NCI-H2227 (cell line): ENCODE data around the gene FGF21.
"Not testable (repeated sequence)": the region's sequence is repeated elsewhere in the genome, so short reads cannot be mapped to it uniquely, and the experiment has no call there.

Experiments
- DNase-seq: peaks from one replicate; lab custom pipeline; 2025; ENCODE audit not compliant: unreplicated experiment; lab: John Stamatoyannopoulos, UW

FGF21 gene

DNA sequence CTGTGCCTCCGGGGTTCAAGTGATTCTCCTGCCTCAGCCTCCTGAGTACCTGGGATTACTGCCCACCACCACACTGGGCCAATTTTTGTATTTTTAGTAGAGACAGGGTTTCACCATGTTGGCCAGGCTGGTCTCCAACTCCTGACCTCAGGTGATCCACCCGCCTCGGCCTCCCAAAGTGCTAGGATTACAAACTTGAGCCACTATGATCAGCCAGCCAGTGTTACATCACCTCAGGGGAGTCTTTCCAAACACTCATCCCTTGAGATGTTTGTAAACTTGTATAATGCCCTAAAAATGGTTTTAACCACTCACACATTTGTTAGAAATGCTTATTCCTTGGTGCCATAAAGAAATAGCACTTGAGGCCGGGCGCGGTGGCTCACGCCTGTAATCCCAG lies 31.1 kb downstream of the FGF21 start:
- not testable (repeated sequence) for DNase-seq

DNA sequence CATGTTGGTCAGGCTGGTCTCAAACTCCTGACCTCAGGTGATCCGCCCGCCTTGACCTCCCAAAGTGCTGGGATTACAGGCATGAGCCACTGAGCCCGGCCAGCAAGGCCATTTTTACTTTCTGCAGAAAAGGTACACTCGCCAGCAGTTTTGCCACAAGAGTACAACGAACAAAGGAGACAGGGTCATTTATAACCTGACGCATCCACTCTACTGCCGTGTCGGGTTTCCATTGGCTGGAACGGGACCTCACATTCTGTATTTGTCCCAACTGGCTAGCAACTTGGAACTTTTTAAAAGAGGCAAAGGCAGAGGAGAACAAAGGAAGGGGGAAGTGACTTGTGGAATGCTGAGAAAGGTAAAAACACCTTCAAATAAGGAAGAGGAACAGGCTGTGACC lies 32.0 kb downstream of the FGF21 start:
- DNase-seq, result not testable (repeated sequence)

DNA sequence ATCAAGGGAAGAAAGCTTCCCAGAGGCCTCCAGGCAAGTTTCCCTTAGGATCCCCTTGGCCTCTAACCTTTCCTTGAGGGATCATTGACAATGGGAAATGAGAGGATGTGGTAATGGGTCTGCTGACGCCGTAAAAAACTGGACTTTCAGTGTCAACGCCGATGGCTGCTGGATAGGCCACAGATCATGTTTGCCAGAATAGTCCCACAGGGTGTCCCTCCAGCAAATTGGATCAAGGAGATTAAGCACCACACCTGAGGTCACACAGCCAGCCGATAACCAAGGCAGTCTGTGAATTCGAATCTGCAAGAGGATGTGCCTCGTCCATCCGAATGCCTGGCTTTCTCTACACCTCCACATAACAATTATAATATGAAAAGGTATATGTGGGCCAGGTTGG lies 37.9 kb downstream of the FGF21 start:
- no peak for DNase-seq

DNA sequence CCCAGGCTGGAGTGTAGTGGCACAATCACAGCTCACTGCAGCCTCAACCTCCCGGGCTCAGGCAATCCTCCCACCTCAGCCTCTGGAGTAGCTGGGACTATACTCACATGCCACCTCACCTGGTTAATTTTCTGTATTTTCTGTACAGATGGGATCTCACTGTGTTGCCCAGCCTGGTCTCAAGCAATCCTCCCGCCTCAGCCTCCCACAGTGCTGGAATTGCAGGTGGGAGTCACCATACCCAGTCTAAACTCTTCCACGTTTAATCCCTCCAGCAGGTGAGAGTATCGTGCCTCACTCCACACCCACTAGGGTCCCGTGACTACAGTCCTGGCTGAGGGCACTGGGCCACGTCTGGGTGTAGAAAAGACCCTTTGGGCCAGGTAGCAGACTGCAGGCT lies 39.0 kb downstream of the FGF21 start:
- no peak for DNase-seq

DNA sequence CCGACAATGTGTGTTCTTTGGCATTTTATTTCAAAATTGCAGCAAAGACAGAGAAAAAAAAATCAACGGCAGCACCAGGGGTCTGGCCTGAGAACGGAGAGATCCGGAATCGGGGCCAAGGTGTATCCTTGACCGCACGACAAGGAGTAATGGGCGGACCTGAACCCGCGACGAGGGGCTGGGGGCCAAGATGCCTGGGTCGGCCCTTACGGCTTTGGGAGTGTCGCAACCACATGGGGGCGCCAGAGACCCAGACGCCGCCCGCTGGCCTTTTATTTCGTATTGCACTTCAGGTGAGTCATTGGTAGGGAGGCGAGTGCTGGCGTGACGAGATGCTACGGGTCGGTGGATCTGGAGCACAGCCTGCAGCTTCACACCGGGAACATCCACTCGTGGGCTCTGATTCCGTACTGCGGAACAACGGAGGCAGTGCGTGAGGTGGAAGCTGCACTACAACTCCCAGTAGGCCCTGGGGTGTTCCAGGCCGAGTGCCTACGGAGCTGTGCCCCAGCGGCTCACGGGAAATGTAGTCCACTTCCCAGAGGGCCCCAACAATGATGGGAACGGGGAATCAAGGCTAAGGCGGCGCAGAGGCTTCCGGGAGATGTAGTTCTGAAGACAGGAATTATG lies 39.8 kb downstream of the FGF21 start:
- DNase-seq, result peak; percentile 93

DNA sequence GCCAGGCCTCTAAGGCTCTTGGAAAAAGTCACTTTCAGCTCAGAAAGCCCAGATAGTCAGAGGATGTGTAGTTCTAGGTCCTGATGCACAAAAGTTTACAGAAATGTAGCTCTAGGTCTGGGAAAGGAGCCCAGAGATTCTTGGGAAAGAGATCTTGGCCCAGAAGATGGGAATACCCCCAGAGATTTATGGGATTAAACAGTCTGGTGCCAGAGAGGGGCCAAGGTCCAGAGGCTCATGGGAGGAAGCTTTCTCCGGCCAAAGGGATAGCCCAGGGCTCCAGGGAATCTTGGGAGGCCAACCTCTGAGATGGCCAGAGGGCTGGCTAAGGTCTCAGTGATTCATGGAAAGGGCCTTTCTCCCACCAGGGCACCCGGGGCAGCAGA lies 40.4 kb downstream of the FGF21 start:
- DNase-seq, result no peak

DNA sequence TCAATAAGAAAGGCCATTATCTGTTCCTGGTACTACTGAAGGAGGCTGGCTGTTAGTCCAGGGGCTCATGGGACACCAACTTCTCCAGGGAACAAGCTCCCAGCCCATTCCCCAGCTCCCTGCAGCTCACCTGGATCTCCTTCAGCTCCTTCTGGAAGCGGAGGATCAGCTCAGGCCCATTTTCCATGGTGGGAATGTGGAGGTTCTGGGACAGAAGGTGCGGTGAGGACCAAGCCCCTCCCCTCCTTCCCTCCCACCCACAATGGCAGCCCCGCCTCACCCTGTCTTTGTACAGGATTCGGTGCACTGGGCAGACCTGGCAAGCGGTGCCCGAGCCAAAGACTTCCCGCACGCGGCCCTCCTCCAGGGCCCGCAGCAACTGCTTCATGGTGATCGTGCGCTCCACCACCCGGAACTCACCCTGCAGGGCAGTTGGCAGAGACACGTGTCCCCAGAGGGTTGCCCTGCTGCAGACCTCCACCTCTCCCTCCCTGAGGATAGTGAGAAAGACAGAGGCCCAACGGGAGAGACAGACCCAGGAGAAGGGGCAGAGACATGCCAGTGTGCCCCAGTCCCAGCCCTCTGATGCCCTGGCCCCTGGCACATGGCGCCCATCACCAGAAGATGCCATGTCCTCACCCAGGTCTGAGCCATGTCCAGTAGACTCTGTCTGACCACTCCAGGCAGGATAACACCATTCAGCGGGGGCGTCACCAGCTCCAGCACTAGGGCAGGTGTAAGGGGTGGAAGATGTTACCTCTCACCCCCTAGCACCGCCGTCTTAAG lies 41.2 kb downstream of the FGF21 start:
- DNase-seq, result no peak

DNA sequence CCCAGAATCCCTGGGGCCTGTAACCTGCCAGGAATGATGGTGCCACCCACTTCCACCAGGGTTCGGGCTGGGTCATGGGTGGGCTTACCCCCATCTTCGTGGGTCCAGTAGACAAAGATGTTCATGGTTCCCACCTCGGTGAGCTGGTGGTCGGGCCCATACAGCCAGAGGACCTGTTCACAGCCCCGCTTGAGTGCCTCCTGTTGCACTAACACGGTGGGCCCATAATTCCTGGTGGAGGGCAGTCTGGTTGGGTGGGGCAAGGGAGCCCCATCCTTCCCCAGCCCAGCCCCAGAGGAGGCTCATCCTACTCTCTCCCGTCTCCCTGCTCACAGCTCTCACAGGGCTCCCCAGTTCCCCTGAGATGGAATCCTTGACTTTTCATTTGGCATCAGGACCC lies 41.8 kb downstream of the FGF21 start:
- no peak for DNase-seq

DNA sequence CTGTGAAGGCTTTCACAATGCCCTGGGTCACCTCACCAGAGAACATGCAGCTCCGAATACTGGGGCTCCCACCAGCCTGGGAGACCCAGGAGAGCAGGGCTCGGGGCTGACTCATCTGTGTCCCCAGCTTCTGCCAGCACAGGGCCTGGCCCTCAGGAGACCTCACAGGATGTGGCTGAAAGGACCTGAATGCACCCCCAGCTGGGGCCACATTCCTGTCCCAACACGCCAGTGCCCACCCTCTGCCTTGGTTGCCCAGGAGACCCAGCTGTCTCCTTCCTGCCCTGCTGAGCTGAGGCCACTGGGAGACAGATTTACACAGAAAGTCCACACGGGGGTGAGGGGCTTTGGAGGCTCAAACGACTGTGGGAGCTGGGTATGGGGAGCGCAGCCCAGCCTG lies 43.6 kb downstream of the FGF21 start:
- DNase-seq, result no peak

DNA sequence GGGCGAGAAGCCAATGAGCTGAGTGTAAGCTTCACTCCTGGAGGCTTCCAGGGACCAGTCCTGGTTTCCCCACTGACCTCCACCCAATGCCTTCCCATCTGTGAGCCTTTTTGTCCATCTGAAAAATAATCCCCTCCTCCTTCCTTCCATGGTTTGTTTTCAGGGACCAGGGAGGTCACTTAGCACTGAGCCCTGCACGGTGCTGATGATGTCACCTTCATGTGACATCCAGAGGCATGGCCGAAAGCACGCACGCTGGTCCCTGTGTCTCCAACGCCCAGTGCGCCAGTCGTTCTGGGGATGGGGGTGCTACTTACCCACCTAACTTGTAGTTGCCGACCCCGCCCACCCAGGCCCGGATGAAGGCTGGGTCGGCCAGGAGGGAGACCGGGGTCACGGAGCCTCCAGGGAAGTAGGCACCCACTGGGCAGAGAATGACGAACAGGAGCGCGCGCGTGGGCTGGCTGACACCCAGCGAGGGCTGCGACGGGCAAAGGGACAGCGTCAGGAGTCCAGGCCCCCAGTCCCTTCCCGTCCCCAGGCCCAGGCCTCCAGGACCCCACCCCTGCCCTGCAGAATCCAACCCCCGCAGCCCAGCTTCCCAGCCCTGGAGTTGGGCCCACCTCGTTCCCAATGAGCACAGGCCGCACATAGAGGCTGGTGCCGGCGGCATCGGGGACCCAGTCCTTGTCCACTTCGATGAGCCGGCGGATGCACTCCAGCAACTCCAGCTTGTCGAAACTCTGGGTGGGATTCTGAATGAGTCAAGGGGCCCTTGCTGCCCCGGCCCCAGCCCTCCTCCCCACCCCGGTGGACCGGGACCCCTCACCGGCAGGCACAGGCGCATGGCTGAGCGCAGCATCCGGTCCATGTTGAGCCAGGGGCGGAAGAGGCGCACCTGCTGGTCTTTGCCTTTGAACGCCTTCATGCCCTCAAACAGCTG lies 44.3 kb downstream of the FGF21 start:
- no peak for DNase-seq

DNA sequence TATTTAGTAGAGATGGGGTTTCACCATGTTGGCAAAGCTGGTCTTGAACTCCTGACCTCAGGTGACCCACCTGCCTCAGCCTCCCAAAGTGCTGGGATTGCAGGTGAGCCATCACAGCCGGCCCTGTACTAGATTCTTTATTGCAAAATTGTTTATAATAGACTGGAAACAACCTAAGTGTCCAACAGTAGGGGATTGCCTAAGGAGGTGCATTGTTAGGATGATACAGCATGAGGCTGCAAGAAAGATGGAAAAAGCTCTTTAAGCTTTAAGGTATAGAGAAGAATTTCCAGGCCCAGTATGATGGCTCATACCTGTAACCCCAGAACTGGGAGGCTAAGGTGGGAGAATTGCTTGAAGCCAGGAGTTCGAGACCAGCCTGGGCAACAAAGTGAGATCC lies 47.3 kb downstream of the FGF21 start:
- no peak for DNase-seq

DNA sequence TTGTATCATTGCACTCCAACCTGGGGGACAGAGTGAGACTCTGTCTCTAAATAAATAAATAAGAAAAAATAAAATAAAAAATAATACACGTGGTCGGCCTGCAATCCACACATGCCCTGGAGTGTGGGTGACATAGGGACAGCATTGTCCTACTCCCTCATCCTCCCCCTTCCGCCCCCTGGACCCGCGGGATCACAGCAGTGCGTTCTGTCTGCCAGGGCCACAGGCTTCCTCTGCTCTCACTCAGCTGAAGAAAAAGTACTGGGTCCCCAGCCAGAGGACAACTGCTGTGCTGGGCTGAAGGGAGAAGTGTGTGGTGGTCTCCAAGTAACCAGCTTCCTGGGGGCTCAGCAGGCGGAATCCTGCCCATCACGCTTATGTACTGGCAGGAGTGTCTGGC lies 49.2 kb downstream of the FGF21 start:
- no peak for DNase-seq

DNA sequence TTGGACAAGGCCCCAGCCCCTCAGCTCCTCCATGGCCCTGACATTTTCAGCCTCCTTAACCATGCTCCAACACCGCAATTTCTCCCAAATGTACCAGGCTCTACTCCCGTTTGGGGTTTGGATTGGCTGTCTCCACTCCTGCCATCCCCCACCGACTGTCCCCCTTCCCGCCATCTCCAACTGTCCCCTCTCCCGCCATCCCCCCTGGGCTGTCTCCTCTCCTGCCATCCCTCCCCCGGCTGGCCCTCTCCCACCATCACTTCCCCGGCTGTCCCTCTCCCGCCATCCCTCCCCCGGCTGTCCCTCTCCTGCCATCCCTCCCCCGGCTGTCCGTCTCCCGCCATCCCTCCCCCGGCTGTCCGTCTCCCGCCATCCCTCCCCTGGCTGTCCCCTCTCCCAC lies 50.1 kb downstream of the FGF21 start:
- no peak for DNase-seq

DNA sequence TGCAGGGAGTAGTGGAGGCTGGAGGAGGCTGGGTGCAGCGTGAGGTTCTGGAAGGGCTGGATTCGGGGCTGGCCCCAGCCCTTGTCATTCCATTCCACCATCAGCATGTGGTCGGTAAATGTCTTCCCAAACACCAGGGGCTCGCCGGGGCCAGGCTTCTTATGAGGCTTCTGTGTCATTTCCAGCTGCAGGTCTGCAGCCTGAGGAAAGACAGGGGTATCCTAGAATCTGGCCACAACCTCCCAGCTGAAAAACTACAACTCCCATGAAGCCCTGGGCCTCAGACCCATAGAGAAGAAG lies 51.1 kb downstream of the FGF21 start:
- peak; percentile 54 for DNase-seq

DNA sequence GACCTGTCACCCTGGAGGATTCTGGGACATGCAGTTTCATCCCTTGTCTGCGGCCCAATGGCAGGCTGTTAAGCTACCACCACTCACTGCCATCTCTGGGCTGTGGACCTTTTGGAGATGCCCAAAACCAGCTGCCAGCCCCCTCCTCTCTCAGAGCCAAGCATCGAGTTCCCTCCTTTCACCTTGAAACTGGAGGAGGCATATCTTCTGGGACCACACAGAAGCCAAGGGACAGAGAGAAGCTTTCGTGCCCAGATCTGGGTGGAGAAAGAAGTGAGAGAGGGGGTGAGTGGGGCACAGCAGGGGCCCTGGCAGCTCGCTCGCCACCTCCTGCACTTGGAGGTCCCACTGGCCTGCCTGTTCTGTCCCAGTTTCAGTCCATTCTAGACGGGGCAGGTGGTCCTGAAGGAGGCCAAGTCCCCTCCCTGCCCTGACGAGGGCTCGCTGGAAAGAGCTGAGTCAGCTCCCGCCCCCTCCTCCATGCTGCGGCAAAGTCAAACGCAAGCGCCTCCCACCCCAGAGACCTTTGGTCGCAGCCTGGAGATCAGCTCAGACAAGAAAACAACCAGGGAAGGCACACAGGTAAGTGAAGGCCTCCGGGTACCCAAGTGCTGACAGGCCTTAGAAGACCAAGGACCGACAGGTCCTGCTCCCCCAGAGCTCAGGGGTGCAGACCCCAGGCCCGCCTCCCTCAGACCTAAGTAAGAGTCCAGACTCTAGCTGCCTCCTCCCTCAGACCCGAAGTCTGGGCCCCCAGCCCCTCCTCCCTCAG lies 51.7 kb downstream of the FGF21 start:
- peak; percentile 10 for DNase-seq

DNA sequence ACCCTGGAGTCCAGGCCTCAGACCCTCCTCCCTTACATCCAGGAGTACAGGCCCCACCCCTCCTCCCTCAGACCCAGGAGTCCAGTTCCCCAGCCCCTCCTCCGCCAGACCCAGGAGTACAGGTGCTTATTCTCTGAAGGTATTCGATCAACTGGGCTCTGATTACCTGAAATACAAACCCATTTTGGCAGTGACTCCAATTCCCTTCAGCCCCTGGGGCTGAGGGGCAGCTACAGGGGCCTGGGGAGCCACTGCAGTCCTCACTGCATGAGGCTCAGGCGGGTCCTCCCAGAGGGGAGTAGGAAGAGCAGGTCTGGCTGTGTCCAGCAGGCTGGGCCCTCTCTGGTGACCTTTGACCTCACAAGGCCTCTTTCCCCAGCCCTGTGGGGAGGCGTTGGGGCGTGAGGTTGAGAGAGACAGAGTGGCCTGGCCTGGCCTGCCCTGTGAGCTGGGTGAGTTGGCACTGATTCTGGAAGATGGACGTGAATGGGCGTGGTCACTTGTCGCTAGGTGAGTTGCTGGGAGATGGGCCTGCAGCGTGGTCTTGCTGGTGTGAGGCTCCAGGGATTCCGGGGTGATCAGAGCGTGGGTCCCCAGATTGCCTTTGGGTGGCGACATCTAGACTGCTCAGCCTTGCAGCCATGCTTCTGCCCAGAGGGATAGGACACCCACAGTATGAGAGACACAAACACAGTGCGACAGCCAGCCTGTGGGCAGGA lies 52.4 kb downstream of the FGF21 start:
- DNase-seq, result no peak
